HG03045 (cell line): ENCODE data around the gene MORN5.

Experiments
- ATAC-seq: cut with Tn5 transposase; IDR thresholded peaks from one replicate; pipeline ENCODE4 v1.9.1; 2021; ENCODE audit warnings: mild to moderate bottlenecking, moderate library complexity; ENCODE audit not compliant: unreplicated experiment

MORN5 gene

DNA sequence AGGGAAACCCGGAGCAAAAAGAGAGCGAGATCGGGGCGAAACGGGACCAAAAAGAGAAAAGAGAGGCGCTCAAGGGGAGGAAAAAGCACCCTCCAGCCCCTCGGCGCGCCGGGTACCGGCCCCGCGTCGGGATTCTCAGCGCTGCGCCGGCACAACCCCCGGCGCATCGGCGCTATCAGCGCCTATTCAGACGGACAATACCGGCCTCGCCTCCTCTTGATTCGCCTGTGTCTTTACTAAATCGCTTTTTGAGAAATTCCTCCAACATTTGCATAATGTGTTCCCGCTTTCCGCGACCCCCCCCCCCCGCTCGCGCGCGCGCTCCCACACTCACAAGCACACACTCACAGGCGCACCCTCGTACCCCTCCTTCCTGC lies 68.5 kb downstream of the MORN5 start:
- ATAC-seq: no peak

DNA sequence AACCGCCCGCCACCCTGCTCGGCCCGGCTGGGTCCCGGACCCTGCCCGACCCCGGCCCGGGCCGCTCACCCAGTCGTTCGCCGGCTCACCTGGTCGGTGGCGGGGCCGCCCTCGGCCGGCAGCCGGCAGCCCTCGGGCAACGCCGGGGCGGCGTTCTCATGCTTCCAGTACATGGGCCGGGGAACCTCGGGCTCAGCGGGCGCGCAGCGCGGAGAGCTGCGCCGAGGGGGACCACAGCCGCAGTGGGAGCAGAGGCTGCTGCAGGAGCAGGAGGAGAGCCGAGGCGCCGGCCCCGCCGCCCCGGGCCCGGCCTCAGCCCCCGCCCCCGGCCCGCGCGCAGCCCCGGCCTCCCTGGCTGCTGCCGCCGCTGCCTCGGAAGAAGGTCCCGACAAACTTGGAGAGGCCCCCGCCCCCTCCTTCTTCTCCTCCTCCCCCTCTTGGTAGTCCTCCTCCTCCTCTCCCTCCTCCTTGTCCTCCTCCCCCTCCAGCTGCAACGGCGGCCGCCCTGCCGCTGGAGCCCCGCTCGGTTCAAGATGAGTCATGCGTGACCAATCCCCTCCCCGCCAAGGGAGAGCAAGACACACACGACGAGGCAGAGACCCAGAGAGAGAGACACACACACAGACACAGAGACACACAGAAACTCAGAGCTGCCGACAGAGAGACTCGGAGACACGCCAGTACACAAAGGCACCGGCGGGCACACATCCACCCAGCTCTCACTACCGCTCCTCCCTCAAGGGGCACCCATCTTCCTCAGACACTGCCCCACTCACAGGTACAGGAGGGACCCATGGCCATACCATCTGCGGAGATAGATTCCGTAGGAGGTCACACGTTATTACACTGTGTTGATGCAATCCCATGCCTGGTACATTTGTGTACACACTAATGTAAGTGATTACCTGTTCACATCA lies 69.1 kb downstream of the MORN5 start, which contains the start of gene LHX6:
TSS of gene LHX6 (minus strand) at position 390 of the 917 bp plus-strand sequence. CDS start at position 173, 217 bp downstream.
- ATAC-seq: no peak

DNA sequence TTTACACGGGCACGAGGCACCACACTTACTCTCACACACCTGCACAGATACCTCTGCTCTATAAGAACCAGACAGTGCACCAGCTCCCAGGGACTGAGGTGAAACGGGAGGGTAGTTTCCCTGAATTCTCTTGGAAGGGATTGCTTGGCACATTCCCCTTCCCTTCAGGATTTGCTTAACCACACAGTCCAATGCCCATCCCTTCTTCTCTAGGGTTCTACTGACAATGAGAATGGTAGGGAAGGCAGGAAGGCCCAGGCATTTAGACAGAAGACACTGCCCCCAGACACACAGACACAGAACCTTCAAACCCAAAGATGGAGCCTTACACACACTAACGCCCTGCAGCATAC lies 69.8 kb downstream of the MORN5 start:
- ATAC-seq: no peak

DNA sequence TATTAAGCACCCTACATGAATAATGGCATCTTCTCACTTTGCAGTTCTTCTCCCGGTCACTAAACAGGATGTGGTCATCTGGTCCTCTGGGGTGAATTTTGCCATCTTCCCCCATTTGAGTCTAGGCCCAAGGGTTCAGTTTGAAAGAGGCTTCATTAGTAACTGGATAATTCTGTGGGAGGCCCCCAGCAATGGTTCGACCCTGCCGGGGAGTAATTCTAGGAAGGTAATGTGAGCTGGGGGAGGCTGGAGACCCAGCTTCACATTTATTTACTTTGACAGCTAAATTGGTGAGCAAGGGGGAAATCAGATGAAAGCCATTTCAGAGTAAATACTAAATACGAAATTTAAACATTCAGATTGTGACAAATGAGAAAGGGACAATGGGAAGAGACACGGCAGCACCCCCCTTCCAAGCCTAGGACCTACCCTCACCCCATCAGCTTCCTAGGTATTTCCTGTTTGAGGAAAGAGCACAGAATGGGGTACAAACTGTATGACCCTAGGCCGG lies 73.1 kb downstream of the MORN5 start:
- ATAC-seq: no peak

DNA sequence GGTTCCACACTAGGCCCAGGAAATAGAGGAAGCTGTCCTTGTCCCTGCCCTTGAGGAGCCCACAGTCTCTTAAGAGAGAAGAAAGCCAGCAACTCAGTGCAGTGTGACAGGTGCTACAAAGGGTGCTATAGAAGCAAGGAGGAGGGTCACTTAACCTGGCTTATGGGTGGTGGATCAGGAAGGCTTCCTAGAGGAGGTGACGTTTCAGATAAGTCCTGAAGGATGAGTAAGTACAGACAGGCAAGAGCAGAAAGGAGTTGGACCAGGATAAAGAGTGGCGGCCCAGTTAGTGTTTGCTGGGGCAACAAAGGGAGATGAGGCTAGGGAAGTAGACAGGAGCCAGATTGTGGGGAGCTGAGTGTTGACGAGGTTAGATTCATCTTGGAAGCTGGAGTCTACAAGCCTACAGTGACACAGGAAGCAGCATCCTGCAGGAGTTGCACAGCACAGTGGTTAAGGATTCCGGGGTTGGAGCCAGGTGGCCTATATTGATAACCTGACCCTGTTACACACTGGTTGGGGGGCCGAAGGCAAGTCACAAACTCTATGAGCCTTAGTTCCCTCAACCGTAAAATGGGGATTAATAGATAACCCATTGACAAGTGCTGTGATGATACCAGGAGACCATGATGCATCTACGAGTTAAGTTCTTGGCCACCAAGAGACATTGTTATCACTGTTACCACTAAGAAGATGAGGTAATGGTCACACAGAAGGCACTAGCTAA lies 74.5 kb downstream of the MORN5 start:
- ATAC-seq: no peak

DNA sequence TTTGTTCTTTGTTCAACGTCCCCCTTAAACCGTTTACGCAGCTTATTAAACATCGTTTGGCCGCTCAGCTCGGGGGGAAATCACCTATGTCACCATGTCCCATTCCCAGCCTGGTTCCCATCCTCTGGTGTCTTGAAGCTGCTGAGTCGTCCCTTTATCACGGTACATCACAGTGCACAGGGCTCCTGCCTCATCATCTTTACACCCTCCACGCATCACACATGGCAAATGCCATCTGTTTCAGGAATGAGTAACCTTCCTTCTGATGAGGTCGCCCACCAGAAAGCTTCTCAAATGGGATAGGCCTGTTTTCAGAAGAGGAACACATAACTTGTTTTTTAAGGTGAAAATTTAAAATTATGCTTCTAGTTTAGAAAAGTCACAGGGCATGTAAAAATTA lies 77.0 kb downstream of the MORN5 start:
- no peak for ATAC-seq

DNA sequence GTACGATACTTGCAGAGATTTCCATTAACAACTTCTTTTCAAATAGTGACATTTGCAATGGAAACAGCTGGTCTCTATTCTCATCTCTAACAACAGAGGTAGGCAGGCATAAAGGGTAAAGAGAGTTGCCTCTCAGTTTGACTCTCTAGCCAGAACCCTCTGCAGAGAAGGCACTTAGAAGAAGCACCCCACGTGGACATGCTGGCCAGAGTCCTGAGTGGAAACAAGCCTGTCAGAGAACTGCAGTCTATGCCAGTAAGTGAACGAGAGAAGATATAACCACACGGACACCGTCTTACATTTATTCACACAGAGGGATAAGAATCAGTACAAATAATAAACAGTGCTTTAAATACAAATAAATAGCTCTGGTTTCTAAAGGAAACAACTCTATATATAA lies 80.0 kb downstream of the MORN5 start:
- no peak for ATAC-seq

DNA sequence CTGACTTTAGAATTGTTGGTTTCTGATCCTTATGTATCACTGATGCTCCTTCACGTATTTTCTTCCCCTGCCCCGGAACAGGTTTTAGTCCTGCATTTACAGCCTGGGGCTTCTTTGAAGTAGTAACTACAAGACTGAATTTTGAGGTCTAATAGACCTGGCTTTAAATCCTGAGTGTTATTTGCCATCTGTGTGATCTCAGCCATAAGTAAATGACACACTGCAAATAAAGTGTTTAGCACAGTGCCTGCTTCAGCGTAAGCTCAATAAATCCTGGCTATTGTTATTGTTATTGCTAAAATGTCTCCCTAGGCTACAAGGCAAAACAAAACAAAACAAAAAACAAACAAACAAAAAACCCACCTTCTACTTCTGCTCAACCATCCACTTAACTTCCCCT lies 84.6 kb downstream of the MORN5 start:
- ATAC-seq: no peak

DNA sequence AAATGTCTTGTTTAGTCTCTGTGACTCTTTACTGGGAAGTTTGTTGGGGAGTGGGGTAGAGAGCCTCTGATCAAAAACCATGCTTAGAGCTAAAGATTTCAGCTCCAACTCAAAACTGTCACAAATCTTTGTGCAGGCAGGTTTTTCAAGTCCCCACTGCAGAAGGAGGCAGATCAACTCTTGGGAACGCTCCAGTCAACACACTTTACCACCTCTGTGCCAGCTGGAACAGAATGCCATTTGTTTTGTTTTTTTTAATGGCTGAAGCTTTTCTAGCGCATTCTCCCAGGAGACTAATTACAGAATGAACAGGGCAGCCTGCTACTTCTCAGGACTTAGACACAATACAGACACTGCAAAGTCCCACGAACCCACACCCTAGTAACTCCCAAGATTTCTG lies 87.0 kb downstream of the MORN5 start:
- no peak for ATAC-seq

DNA sequence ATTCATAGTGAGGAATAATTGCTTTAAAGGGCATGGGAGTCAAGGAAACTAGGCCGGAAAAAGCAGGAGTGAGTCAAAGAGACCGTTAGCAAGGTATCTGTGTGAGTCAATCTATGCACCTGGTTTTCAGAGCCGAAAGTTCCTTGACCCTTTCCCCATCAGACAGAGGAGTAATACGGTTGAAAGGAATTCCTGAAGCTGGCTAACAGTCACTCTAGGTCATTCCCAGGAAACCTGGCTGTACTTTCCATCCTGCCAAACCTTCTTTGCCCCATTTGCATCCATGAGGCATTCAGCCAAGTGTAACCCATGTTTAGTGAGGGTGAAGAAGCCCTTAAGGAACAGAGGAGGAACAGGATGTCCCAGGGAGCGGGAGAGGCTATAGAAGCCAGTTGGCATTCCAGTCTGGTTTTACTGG lies 88.7 kb downstream of the MORN5 start:
- no peak for ATAC-seq
